Caco-2 (cell line): Measurements from ENCODE around the gene LIFR. TPM values are rescaled to one million over a fixed set of nuclear protein-coding genes. Genes with fewer than 3 reads are reported as not detected.

ENCODE experiments used
- BruUV-seq: library from RNA; stranded (reverse); fragments of 400-500 nt; replicated peaks from 2 replicates; lab custom pipeline; 2021; lab: Mats Ljungman, UMichigan
- CTCF ChIA-PET: fragments of 300-600 bp; sonication (Branson Sonifier 250); formaldehyde crosslinking; loops from one replicate; lab custom pipeline; 2022; ENCODE audit warnings: antibody characterized with exemption; lab: Charles Lee
- POLR2A ChIA-PET: fragments of 300-600 bp; sonication (Branson Sonifier 250); formaldehyde crosslinking; loops from one replicate; lab custom pipeline; 2022; ENCODE audit warnings: antibody characterized with exemption; lab: Charles Lee
- DNase-seq, 2 experiments: peaks; one replicate each; pipeline versions ENCODE4 v3.0.0 to v3.0.0-alpha.2; 2020 to 2022
- H3K27me3 ChIP-seq: replicated peaks from 2 replicates; pipeline ENCODE4 v1.6.0; 2011; ENCODE audit warnings: low read length; ENCODE audit not compliant: control insufficient read depth, insufficient read depth
- H3K36me3 ChIP-seq: 2 replicates; pipeline ENCODE4 v1.5.1; 2011; ENCODE audit warnings: low read length; ENCODE audit not compliant: control insufficient read depth, insufficient read depth
- H3K4me1 ChIP-seq: fragments of 250-450 bp; sonication (Bioruptor Pico); 2 replicates; pipeline ENCODE4 v1.5.1; 2020; ENCODE audit warnings: mild to moderate bottlenecking
- H3K4me3 ChIP-seq: 2 replicates; pipeline ENCODE4 v1.5.1; 2011; ENCODE audit warnings: low read depth, mild to moderate bottlenecking, control low read depth, low read length
- H3K9me3 ChIP-seq: fragments of 250-450 bp; sonication (Bioruptor Pico); 2 replicates; pipeline ENCODE4 v1.5.1; 2020; ENCODE audit warnings: mild to moderate bottlenecking, moderate library complexity
- H3K27ac Mint-ChIP-seq: one replicate; pipeline ENCODE4 v1.8.0; 2022; ENCODE audit warnings: mixed read lengths; ENCODE audit not compliant: unreplicated experiment
- H3K27me3 Mint-ChIP-seq: one replicate; pipeline ENCODE4 v1.8.0; 2022; ENCODE audit warnings: mixed read lengths; ENCODE audit not compliant: insufficient read depth, unreplicated experiment
- H3K36me3 Mint-ChIP-seq: one replicate; pipeline ENCODE4 v1.8.0; 2022; ENCODE audit warnings: mild to moderate bottlenecking, mixed read lengths; ENCODE audit not compliant: insufficient read depth, unreplicated experiment
- H3K4me1 Mint-ChIP-seq: one replicate; pipeline ENCODE4 v1.8.0; 2022; ENCODE audit warnings: low read depth, mixed read lengths; ENCODE audit not compliant: unreplicated experiment
- H3K4me3 Mint-ChIP-seq: one replicate; pipeline ENCODE4 v1.8.0; 2022; ENCODE audit warnings: mild to moderate bottlenecking, moderate library complexity, mixed read lengths; ENCODE audit not compliant: unreplicated experiment
- H3K9me3 Mint-ChIP-seq: one replicate; pipeline ENCODE4 v1.8.0; 2022; ENCODE audit warnings: mixed read lengths; ENCODE audit not compliant: unreplicated experiment
- intact Hi-C: fragments of 100-400 bp; cut with micrococcal nuclease; formaldehyde crosslinking; loops from one replicate; pipeline ENCODE4 v1.10.0; 2022; ENCODE audit not compliant: unreplicated experiment
- total RNA-seq: library from RNA; stranded (reverse); gene quantifications from 2 replicates; pipeline ENCODE4 v1.2.3, GENCODE V29; 2022
- TF ChIP-seq, protein P1 (sequence below), 2 experiments: fragments of 200-600 bp in 1 of 2; IDR thresholded peaks; 1 replicate in 1 of 2; 2 replicates in 1 of 2; pipeline versions ENCODE4 v1.5.1 to v1.8.0; 2011 to 2022; ENCODE audit warnings: antibody characterized with exemption in 1 of 2, control low read depth in 1 of 2, inconsistent platforms in 1 of 2, low read depth in 1 of 2, low read length in 1 of 2, mild to moderate bottlenecking in 1 of 2, moderate library complexity in 1 of 2; ENCODE audit not compliant: insufficient read depth in 1 of 2, severe bottlenecking in 1 of 2, unreplicated experiment in 1 of 2

LIFR gene
- total RNA-seq, 1 experiment from 2014 or later = 5.1 TPM

DNA sequence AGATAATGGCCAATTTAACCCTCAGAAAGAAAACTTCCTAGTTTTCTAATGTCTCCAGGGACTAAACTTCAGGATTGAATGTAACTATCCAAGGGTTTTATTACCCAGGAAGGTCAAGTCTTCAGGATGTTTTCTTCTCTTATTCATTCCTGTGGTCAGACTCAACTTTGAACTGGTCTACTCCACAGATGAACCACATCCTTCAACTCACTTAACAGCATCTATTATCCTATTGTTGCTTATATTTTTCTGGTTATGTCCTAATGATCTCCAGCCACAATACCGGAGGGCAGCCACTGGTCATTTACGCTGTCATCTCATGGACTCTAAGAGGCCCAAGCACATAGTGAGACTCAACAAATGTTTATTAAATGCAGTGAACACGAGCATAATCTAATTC lies 47.2 kb upstream of the LIFR start:
- ChIA-PET POLR2A (no interaction called here), CTCF (no interaction called here)
- DNase-seq = no peak
- Histone ChIP-seq H3K27me3 (no peaks in the 10 kb centered on the region), H3K4me1 (peaks cover 82% of the 10 kb centered on the region), H3K9me3 (no peaks in the 10 kb centered on the region; the same call in 1 of the 2 replicates), H3K36me3 (no peaks in the 10 kb centered on the region), H3K4me3 (no peak overlapping the region)
- TF ChIP-seq, protein P1, sequence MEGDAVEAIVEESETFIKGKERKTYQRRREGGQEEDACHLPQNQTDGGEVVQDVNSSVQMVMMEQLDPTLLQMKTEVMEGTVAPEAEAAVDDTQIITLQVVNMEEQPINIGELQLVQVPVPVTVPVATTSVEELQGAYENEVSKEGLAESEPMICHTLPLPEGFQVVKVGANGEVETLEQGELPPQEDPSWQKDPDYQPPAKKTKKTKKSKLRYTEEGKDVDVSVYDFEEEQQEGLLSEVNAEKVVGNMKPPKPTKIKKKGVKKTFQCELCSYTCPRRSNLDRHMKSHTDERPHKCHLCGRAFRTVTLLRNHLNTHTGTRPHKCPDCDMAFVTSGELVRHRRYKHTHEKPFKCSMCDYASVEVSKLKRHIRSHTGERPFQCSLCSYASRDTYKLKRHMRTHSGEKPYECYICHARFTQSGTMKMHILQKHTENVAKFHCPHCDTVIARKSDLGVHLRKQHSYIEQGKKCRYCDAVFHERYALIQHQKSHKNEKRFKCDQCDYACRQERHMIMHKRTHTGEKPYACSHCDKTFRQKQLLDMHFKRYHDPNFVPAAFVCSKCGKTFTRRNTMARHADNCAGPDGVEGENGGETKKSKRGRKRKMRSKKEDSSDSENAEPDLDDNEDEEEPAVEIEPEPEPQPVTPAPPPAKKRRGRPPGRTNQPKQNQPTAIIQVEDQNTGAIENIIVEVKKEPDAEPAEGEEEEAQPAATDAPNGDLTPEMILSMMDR (IDR thresholded peaks at IDR 0.05; ENCODE audit: insufficient read depth in 1 of 2, low read depth in 1 of 2, low read length in 1 of 2, severe bottlenecking in 1 of 2, unreplicated experiment in 1 of 2) = no peak
- H3K4me3 Mint-ChIP-seq = no peak overlapping the region
- BruUV-seq = no TSS peak
- no peak overlapping the region for H3K27ac Mint-ChIP-seq
- H3K4me1 Mint-ChIP-seq = peaks cover 65% of the 10 kb centered on the region
- peaks cover 14% of the 10 kb centered on the region for H3K9me3 Mint-ChIP-seq
- intact Hi-C loops = no loop called here
- H3K27me3 Mint-ChIP-seq = no peaks in the 10 kb centered on the region
- H3K36me3 Mint-ChIP-seq = peaks cover 15% of the 10 kb centered on the region

DNA sequence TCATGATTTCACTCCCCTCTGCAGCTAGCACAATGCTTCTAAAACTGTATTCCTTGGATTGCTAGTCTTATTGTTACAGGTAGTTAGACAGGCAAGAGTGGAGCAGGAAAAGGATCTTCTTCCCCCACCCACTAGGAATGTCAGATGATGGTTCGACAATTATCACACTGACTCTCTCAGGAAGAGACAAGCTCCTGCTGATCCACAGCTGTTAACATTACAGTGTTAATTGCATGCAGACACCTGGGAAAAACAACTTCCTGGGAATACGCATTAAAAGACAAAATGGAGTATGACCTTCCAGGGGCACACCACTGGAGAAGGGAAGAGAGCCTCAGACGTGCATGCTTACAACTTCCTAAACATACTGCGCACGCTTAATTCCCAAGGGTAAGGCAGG lies 46.2 kb upstream of the LIFR start:
- TF ChIP-seq, protein P1 (IDR thresholded peaks at IDR 0.05; ENCODE audit: insufficient read depth in 1 of 2, low read depth in 1 of 2, low read length in 1 of 2, severe bottlenecking in 1 of 2, unreplicated experiment in 1 of 2) = no peak
- Histone ChIP-seq H3K4me1 (peaks cover 82% of the 10 kb centered on the region), H3K9me3 (no peaks in the 10 kb centered on the region; the same call in 1 of the 2 replicates), H3K27me3 (no peaks in the 10 kb centered on the region), H3K36me3 (no peaks in the 10 kb centered on the region), H3K4me3 (no peak overlapping the region)
- Mint-ChIP-seq H3K9me3 (peaks cover 14% of the 10 kb centered on the region), H3K36me3 (peaks cover 21% of the 10 kb centered on the region), H3K4me1 (peaks cover 64% of the 10 kb centered on the region), H3K27ac (peak overlapping the region; percentile 87), H3K27me3 (no peaks in the 10 kb centered on the region), H3K4me3 (no peak overlapping the region)
- no TSS peak for BruUV-seq
- intact Hi-C loops = no loop called here
- CTCF ChIA-PET = no interaction called here
- DNase-seq = no peak
- POLR2A ChIA-PET = no interaction called here

DNA sequence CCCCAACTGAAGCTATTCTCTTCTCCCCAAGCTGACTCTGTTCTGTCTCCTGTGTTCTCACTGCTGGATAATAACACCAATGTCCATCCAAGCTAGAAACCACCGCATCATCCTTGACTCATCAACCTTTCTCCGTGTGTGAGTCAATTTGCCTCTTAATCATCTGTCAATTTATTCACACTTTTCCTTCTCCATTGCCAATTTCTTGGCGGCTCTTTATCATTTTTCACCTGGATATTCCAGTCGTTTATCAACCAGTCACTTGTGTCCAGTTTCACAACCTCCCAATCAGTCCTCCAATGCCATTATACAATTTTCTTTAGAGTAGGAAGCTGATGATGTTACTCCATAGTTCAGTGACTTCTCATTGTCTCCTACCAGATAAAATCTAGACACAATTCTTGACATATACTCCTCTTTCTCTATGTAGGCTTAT lies 45.4 kb upstream of the LIFR start:
- peak overlapping the region; percentile 87 for H3K27ac Mint-ChIP-seq
- H3K4me3 Mint-ChIP-seq = peak overlapping the region; percentile 3
- intact Hi-C loops = no loop called here
- no peaks in the 10 kb centered on the region for H3K27me3 Mint-ChIP-seq
- Histone ChIP-seq H3K36me3 (no peaks in the 10 kb centered on the region), H3K9me3 (no peaks in the 10 kb centered on the region; the same call in 1 of the 2 replicates), H3K4me3 (no peak overlapping the region), H3K4me1 (peaks cover 82% of the 10 kb centered on the region), H3K27me3 (no peaks in the 10 kb centered on the region)
- no TSS peak for BruUV-seq
- ChIA-PET CTCF (no interaction called here), POLR2A (no interaction called here)
- TF ChIP-seq, protein P1 (IDR thresholded peaks at IDR 0.05; ENCODE audit: insufficient read depth in 1 of 2, low read depth in 1 of 2, low read length in 1 of 2, severe bottlenecking in 1 of 2, unreplicated experiment in 1 of 2) = no peak
- H3K4me1 Mint-ChIP-seq = peaks cover 66% of the 10 kb centered on the region
- H3K36me3 Mint-ChIP-seq = peaks cover 28% of the 10 kb centered on the region
- no peak for DNase-seq
- H3K9me3 Mint-ChIP-seq = peaks cover 14% of the 10 kb centered on the region
